ENCODE data around the gene SERAC1. TPM values are rescaled to one million over a fixed set of nuclear protein-coding genes. Genes with fewer than 3 reads are reported as not detected.

The SERAC1 gene
- total and polyA plus RNA-seq, 2 of the 4 experiments (the other 2 are of a cell fraction), result 7.7 to 15.6 TPM

DNA sequence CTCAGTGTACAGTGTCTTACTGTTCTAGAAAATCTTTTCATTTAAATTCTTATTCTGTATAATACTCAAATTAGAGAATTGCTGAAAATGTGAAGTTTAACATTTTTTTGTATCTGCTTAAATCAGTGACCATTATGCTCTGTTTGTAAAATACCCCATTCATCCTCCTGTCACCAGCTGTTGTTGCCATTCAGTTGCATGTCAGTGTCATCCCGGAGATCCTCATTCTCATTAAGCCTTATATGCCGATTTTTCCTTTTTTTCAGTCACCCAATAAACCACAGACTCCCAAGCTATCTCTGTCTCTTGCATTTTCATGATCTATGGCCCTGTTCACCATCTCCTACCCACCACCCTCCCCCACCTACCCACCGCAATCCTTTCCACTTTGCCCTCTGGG, 20.5 kb upstream of the SERAC1 start:
- no peak overlapping the region for H3K23ac ChIP-seq (ENCODE audit: low read depth, low read length)
- in situ Hi-C loops (cut with MboI; ENCODE audit: low sequenced_read_pairs), result no loop called here
- H2AK5ac ChIP-seq (ENCODE audit: low read depth, low read length), result no peak overlapping the region
- 100% methylated on average over 1 of the region's 3 CpGs; no CpG with 5 or more reads in 1 of the 2 experiments for WGBS, 2 experiments (ENCODE audit: extremely low coverage in 2 of 2, insufficient read length in 1 of 2)
- no peak overlapping the region for H2BK20ac ChIP-seq (ENCODE audit: low read depth, low read length)
- no peak for DNase-seq
- no peaks in the 10 kb centered on the region for H4K20me1 ChIP-seq (ENCODE audit: insufficient read depth, low read length)
- no peak overlapping the region for H2BK5ac ChIP-seq (ENCODE audit: low read depth, low read length, poor library complexity, severe bottlenecking)
- H3K36me3 ChIP-seq (ENCODE audit: control insufficient read depth, insufficient read depth, low read length), result peaks cover 14% of the 10 kb centered on the region; the same call in 1 of the 2 replicates
- no peak overlapping the region for H4K5ac ChIP-seq (ENCODE audit: low read depth, low read length)
- no peak overlapping the region for H4K8ac ChIP-seq (ENCODE audit: low read depth in 2 of 2, low read length in 2 of 2)
- TF ChIP-seq FOS (IDR thresholded peaks at IDR 0.05; ENCODE audit: low read depth, low read length), result no peak
- no peak for TF ChIP-seq CHD1 (IDR thresholded peaks at IDR 0.05; ENCODE audit: low read depth, low read length)
- no peak for TF ChIP-seq SMC3 (IDR thresholded peaks at IDR 0.05; ENCODE audit: low read depth, low read length)
- no peak for TF ChIP-seq CEBPB (IDR thresholded peaks at IDR 0.05; ENCODE audit: low read depth, low read length)
- TF ChIP-seq, protein P1, sequence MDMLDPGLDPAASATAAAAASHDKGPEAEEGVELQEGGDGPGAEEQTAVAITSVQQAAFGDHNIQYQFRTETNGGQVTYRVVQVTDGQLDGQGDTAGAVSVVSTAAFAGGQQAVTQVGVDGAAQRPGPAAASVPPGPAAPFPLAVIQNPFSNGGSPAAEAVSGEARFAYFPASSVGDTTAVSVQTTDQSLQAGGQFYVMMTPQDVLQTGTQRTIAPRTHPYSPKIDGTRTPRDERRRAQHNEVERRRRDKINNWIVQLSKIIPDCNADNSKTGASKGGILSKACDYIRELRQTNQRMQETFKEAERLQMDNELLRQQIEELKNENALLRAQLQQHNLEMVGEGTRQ (IDR thresholded peaks at IDR 0.05; ENCODE audit: low read depth, low read length), result no peak
- no peak for TF ChIP-seq MAFK (IDR thresholded peaks at IDR 0.05; ENCODE audit: low read depth, low read length)
- no peak for TF ChIP-seq RCOR1 (IDR thresholded peaks at IDR 0.05; ENCODE audit: insufficient replicate concordance, low read length)
- TF ChIP-seq, protein P2, sequence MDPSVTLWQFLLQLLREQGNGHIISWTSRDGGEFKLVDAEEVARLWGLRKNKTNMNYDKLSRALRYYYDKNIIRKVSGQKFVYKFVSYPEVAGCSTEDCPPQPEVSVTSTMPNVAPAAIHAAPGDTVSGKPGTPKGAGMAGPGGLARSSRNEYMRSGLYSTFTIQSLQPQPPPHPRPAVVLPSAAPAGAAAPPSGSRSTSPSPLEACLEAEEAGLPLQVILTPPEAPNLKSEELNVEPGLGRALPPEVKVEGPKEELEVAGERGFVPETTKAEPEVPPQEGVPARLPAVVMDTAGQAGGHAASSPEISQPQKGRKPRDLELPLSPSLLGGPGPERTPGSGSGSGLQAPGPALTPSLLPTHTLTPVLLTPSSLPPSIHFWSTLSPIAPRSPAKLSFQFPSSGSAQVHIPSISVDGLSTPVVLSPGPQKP (IDR thresholded peaks at IDR 0.05; ENCODE audit: borderline replicate concordance, low read depth, low read length), result no peak
- no peak for TF ChIP-seq MAZ (IDR thresholded peaks at IDR 0.05; ENCODE audit: borderline replicate concordance, low read depth, low read length)
- no peak for TF ChIP-seq NFE2L2 (IDR thresholded peaks at IDR 0.05; ENCODE audit: low read depth, low read length)
- H3K9ac ChIP-seq (ENCODE audit: low read depth, low read length), result no peak overlapping the region
- H3K14ac ChIP-seq (replicated peaks; ENCODE audit: low read depth, low read length), result no peak overlapping the region
- no peak overlapping the region for H3K4ac ChIP-seq (ENCODE audit: low read depth, low read length)
- POLR2A ChIA-PET (ENCODE audit: unreplicated experiment), result no interaction called here
- H3K79me1 ChIP-seq (ENCODE audit: low read depth in 1 of 2, low read length in 2 of 2), result peaks cover 3 to 5% of the 10 kb centered on the region in 2 experiments; a peak in 2 of 4 replicates
- no peak overlapping the region for H3K56ac ChIP-seq (ENCODE audit: extremely low read depth, insufficient read depth, low read length)
- no peak overlapping the region for H4K91ac ChIP-seq (ENCODE audit: insufficient read depth, low read depth, low read length)
- no peaks in the 10 kb centered on the region for H3K4me1 ChIP-seq (ENCODE audit: control insufficient read depth, insufficient read depth, low read length)
- intact Hi-C loops (cut with micrococcal nuclease), result no loop called here
- no peak overlapping the region for H2BK120ac ChIP-seq (ENCODE audit: low read depth, low read length)
- no peak overlapping the region for H3K18ac ChIP-seq (ENCODE audit: low read depth, low read length)
- H3K27ac ChIP-seq (ENCODE audit: insufficient read depth, low read length), result no peak overlapping the region
- H2BK15ac ChIP-seq (ENCODE audit: low read depth, low read length), result no peak overlapping the region
- no peak overlapping the region for H2AK9ac ChIP-seq (replicated peaks; ENCODE audit: low read depth, low read length, poor library complexity)
- no peaks in the 10 kb centered on the region for H3K9me3 ChIP-seq (ENCODE audit: control insufficient read depth, insufficient read depth, low read length)
- no TSS peak for BruUV-seq (replicated peaks)
- no peak overlapping the region for H2AFZ ChIP-seq (replicated peaks; ENCODE audit: low read length, poor library complexity)
- no peaks in the 10 kb centered on the region for H3K27me3 ChIP-seq (ENCODE audit: control insufficient read depth, insufficient read depth, low read length)
- CTCF ChIA-PET, result no interaction called here
- ATAC-seq (ENCODE audit: low read depth), result no peak
- no peaks in the 10 kb centered on the region for H3K9me1 ChIP-seq (ENCODE audit: insufficient read depth, low read length)
- H3K4me3 ChIP-seq (ENCODE audit: insufficient read depth, low read depth, low read length), result no peak overlapping the region
- no peak overlapping the region for H3K4me2 ChIP-seq (ENCODE audit: low read depth, low read length)
- dilution Hi-C loops (cut with HindIII; ENCODE audit: low sequenced_read_pairs, unreplicated experiment), result no loop called here

Measured in IMR-90 (cell line).